Stimulated activated CD8-positive, alpha-beta memory T cell treated with anti-CD3 and anti-CD28 coated beads, Interleukin-7, amount 100 ng/mL, for 4 hours (primary cell): ENCODE results near the gene USP33.
"Not testable (repeated sequence)": the region's sequence is repeated elsewhere in the genome, so short reads cannot be mapped to it uniquely, and the experiment has no call there.

Experiments used
- DNase-seq, 2 donors: peaks; one replicate each; pipeline ENCODE4 v3.0.0-alpha.2; 2020; ENCODE audit warnings: low read depth in 2 of 2

USP33 gene

GRCh38 chr1:77759071-77760028, at the start of gene USP33:
Gene USP33 (minus strand): TSS chr1:77759852. CDS start chr1:77741697, 18,155 bp downstream.
- DNase-seq = peak; percentile 70 to 84

DNA sequence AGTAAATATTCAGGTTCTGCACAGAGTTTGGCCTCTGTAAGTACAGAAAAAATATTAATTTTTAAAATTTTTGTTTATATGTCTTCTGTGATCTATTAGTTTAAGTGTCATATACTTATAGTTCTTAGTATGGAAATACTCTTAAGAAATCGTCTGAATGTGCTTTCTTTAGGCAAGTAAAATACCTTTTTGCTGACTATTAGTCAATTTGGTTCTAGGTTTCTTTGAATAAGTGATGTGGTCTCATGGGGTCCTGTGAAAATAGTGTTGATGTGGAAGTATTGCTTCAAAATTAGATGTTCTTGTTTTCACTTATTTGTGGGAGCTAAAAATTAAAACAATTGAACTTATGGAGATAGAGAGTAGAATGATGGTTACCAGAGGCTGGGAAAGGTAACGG, 43.7 kb upstream of the USP33 start:
- no peak for DNase-seq

GRCh38 chr1:77802026-77802425, 42.4 kb upstream of the USP33 start:
- no peak for DNase-seq

DNA sequence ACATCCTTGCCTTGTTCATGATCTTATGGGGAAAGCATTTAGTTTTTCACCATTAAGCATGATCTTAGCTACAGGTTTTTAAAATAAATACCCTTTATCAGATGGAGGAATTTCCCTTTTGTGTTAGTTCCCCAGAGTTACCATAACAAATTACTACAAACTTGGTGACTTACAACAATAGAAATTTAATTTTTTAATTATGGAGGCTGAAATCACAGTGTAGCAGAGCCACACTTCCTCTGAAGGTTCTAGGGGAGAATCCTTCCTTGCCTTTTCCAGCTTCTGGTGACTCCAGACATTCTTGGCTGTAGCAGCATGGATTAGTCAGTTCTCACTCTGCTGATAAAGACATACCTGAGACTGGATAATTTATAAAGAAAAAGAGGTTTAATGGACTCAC, 38.3 kb upstream of the USP33 start:
- DNase-seq = no peak

GRCh38 chr1:77796695-77797405, 37.2 kb upstream of the USP33 start:
- no peak for DNase-seq

GRCh38 chr1:77794550-77794949, 34.9 kb upstream of the USP33 start:
- no peak for DNase-seq

GRCh38 chr1:77786093-77786741, 26.6 kb upstream of the USP33 start:
- DNase-seq = not testable (repeated sequence)

- DNase-seq = no peak
Observed at GRCh38 chr1:77783141-77783540, 23.5 kb upstream of the USP33 start.

DNA sequence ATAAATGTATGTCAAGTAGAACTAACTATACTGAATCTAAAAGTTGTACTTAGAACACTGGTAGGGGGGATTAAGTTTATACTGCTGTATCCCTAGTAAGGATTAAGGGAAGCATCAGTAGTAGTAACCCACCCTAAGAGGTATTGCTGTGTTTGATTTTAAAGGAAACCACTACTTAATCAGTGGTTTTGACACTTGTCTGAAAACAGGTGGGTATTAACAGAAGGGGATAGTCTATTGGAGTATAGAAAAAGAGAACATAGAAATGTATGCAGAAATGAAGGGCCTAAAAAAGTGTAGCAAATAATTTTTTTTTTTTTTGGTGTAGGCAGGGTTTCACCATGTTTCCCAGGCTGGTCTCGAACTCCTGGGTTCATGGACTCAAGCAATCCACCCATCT, 22.0 kb upstream of the USP33 start:
- DNase-seq = no peak

GRCh38 chr1:77779529-77780281, 20.1 kb upstream of the USP33 start, which contains the start of gene MIGA1:
Gene MIGA1 (plus strand): TSS chr1:77779649. CDS start chr1:77783253, 3,604 bp downstream.
- DNase-seq = peak; percentile 74 to 80

DNA sequence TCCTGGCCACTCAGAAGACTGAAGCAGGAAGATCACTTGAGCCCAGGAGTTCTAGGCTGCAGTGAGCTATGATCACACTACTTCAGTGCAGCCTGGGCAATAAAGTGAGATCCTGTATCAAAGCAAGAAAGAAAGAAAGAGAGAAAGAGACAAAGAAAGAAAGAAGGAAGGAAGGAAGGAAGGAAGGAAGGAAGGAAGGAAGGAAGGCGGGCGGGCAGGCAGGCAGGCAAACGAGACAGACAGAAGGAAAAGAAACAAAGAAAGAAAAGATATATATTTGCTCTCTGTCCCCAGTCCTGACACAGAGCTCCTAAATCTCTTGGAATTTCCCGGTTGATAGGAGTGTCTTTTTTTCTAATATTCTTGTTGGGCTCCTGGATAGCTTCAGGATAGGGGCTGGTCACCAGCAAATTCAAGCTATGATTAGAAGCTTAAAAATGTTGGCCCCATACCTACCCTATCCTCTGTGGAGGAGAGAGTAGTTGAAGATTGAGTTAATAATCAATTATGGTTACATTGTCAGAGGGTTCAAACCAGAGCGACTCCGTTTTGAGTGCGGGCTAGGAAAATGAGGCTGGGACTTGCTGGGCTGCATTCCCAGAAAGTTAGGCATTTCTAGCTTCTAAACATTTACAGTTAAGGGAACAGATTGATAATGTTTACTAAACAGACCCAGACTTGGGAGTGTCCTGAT, 16.5 kb upstream of the USP33 start:
- DNase-seq = no peak

DNA sequence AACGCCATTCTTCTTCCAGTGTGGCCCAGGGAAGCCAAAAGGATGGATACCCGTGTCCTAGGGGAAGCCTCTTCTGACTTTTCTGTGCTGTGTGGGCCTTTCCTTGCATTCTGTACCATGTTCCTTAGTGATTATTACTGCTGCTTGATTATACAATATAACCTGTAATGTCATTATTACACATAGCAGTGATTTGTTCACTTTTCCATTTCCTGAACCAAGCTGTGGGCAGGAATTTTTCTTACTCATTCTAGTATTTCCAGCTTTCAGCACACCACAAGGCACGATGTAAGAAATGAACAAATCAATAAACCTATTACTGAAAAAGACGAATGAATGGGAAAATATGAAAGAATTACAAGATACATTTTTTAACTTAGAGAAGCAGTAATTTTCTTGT, 8.4 kb upstream of the USP33 start:
- no peak for DNase-seq

DNA sequence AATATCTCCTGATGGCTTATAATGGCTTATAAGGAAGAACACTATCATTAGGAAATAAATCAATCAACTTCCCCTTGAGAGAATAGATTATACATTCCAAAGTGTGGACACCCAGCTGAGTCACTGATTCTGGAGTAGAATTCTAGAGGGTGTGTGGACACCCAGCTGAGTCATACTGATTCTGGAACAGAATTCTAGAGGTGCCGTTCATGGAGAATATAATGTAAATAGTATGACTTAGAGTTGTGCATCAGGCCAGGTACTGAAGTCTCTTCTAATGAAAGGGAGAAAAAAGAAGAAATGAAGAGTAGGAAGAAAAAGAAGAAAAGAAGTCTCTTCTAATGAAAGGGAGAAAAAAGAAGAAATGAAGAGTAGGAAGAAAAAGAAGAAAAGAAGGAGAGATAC, 2.4 kb upstream of the USP33 start:
- DNase-seq = no peak

DNA sequence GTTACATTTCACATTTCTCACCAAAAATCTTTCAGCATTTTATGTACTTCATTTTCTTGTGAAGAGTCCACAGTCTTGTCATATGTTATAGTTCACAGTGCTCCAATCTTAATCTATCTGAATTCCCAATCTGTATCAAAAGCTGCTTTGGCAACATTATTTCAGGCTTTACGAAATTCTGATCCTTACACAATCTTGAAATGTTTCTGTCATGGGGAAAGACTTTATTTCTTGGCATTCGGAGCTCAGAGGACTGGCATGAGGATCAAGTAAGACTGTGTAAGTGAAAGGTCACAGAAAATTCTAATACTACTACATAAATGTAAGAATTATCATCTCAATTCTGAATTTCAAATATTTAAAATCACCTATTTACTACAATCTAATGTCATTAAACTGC, 2.0 kb downstream of the USP33 start:
- no peak for DNase-seq

DNA sequence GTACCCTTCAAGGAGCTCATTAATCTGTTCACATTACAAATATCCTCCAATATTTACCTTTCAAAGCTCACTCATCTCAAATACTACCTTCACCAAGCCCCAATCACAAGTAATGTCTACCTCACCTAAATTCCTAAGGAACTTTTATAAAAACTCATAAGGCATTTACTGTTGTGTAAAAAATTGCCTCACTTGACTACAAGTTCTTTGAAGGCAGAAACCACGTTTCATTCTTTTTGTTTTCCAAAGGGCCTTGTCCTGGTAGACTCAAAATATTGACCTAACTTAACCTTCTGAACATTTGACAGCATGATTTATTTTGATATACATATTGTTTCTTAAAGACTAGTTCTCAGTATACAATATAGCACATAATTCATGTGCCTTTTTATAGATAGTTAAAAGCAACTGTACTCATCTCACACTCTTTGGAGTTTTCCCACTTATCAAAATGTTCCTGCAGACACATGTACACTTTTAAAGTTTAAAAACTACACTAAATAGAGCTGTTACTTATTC, 2.5 kb downstream of the USP33 start:
- no peak for DNase-seq

DNA sequence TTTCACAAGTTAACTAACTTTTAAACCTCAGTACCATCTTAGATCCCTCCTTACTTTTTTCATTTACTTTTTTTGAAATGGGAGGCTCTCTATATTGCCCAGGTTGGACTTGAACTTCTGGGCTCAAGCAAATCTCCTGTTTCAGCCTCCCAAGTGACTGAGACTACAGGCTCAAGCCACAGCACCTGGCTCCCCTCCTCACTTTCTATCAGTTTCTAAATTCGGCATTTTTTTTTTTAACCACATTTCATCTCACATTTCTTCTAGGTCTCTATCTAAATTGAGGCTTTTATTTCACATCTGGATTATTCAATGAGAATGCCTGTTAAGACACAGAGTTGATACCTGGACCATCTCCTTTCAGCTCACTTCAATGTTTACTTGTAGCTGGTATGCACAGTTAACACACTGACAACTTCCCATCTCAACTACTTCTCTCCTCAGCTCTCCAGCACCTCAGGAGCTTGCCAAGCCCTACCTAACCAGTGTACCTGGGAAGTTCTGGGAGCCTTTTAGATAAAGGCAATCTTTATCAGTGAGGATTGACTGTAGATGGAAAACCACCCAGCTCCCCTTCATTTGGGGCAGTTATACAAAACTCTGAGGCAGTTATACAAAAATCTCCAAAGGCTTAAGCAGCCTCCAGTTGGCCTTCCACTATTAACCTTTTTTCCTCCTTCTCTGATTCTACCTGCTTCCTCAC, 3.4 kb downstream of the USP33 start:
- no peak for DNase-seq

DNA sequence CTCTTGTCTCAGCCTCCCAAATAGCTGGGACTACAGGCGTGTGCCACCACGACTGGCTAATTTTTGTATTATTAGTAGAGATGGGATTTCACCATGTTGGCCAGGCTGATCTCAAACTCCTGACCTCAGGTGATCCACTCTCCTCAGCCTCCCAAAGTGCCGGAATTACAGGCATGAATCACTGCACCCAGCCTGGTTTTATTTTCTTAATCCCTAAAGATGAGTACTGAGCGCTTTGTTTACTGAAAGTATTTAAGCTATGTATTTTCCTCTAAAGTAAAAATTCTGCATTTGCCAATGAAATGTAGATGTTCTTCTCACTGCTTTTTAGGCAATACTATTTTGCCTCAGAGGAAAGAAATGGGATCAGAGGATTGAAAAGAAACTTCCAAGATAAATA, 10.2 kb downstream of the USP33 start:
- not testable (repeated sequence) for DNase-seq

DNA sequence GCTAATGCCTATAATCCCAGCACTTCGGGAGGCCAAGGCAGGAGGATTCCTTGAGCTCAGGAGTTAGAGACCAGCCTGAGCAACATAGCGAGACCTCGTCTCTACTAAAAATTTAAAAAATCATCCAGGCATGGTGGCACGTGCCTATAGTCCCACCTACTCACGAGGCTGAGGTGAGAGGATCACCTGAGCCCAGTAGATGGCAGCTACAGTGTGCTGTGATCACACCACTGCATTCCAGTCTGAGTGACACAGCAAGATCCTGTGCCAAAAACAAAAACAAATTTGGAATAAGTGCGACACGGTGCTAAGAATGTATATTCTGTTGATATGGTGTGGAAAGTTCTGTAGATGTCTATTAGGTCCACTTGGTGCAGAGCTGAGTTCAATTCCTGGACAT, 15.1 kb downstream of the USP33 start:
- DNase-seq = no peak

DNA sequence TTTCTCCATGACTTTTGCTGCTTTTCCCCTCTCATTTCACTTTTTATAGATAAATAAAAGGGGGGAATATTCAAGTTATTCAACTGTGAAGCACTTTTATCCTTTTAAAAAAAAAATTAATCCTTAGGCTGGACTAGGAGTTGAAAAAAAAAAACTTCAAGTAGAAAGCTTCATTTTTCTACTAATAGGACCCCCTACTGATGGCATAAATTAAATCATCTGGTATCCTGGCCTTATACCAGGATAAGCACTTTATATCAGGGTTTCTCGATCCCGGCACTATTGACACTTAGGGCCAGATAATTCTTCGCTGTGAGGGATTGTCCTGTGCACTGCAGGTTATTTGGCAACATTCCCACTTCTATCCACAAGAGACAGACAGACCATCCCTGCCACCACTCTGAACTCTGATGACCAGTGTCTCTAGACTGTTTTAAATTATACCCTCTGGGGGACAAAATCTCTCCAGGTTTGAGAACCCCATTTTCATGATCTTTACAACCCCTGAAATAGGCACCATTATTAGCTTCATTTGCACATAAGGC, 17.6 kb downstream of the USP33 start:
- no peak for DNase-seq

DNA sequence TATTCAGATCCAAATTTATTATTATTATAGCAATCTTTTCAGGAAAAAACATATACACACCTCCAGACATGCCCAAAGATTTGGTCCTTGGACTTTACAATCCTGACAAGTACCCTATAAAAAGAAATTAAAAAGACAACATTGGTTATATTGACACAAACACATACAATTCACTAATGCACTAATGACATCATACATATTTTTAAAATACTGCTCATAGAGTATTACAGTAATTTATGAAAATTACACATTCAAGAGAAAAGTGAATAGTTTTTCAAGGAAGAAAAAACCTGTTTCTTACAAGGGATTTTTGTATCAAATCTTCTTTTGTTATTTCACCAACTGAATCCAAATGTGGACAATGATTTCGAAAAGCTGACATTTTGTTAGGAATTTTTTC, 18.3 kb downstream of the USP33 start:
- DNase-seq = no peak
